Osteocyte (in vitro differentiated cells): Measurements from ENCODE around the gene NPR1. TPM values are rescaled to one million over a fixed set of nuclear protein-coding genes. Genes with fewer than 3 reads are reported as not detected.

Source experiments
- DNase-seq: peaks from one replicate; pipeline ENCODE4 v3.0.0; 2021; ENCODE audit warnings: mixed read lengths; ENCODE audit not compliant: unreplicated experiment; ENCODE audit errors: extremely low spot score
- H3K27ac Mint-ChIP-seq: one replicate; pipeline ENCODE4 v1.8.0; 2021; ENCODE audit warnings: mild to moderate bottlenecking, mixed read lengths; ENCODE audit not compliant: unreplicated experiment
- H3K27me3 Mint-ChIP-seq: one replicate; pipeline ENCODE4 v1.8.0; 2021; ENCODE audit warnings: mixed read lengths; ENCODE audit not compliant: unreplicated experiment
- H3K36me3 Mint-ChIP-seq: one replicate; pipeline ENCODE4 v1.8.0; 2021; ENCODE audit warnings: mixed read lengths; ENCODE audit not compliant: unreplicated experiment
- H3K4me1 Mint-ChIP-seq: one replicate; pipeline ENCODE4 v1.8.0; 2021; ENCODE audit warnings: mixed read lengths; ENCODE audit not compliant: unreplicated experiment
- H3K4me3 Mint-ChIP-seq: one replicate; pipeline ENCODE4 v1.8.0; 2021; ENCODE audit warnings: mild to moderate bottlenecking, moderate library complexity, mixed read lengths; ENCODE audit not compliant: unreplicated experiment
- H3K9me3 Mint-ChIP-seq: one replicate; pipeline ENCODE4 v1.8.0; 2021; ENCODE audit warnings: mixed read lengths; ENCODE audit not compliant: unreplicated experiment
- CTCF ChIP-seq: fragments of 200-600 bp; sonication (generic); IDR thresholded peaks from 2 replicates; pipeline ENCODE4 v1.5.0; 2021; ENCODE audit warnings: antibody characterized with exemption, mild to moderate bottlenecking, moderate library complexity
- total RNA-seq: library from RNA; stranded (reverse); gene quantifications from 2 replicates; pipeline ENCODE4 v1.2.1, GENCODE V29; 2021

NPR1 gene
- total RNA-seq, 1 donor from 2014 or later = 0.16 TPM

DNA sequence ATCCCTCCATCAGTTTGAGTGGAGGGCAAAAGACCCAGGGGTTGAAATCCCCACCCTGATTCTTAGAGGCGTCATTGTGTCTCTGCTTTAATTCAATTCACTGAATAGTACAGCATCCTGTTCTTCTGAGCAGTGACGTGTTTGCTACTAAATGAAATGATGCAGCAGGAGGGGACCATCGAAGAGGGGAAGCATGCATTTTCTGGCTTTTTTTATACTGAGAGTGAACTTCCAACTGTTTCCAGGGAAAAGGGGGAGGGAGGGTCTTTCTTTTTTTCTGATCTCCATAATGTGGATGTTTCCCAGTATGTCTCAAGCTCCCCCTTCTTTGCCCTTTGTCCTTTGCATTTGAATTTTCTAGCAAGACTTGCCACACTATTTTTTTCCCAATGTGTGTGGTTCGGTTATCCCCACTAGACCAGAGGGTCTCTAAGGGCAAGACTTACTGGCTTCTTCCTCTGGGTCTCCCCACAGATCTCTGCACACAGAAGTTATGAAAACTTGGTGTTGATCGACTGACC, 52.0 kb downstream of the NPR1 start:
- no peak for DNase-seq
- no peaks in the 10 kb centered on the region for H3K36me3 Mint-ChIP-seq
- H3K27me3 Mint-ChIP-seq = no peaks in the 10 kb centered on the region
- H3K9me3 Mint-ChIP-seq = no peaks in the 10 kb centered on the region
- H3K27ac Mint-ChIP-seq = no peak overlapping the region
- TF ChIP-seq CTCF = no peak
- peaks cover 29% of the 10 kb centered on the region for H3K4me1 Mint-ChIP-seq
- no peak overlapping the region for H3K4me3 Mint-ChIP-seq

DNA sequence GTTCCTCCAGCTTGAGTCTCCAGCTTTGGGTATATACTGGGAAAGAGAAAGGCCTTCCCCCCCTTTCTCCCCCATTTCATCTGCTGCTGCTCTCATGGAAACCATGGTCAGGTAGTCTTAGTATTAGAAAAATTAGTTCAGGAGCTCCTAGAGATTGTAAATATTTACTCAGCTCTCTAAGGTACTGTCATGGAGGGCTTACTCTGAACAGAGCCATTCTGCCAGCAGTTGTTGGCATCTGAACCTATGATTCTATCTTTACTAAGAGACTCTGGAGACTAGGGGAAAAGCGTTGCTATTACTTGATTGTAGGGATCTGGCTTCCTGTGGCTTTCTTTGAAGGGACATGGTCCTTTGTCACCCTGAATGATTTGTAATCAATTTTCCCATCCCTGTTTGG, 55.5 kb downstream of the NPR1 start:
- Mint-ChIP-seq H3K9me3 (no peaks in the 10 kb centered on the region), H3K27ac (peak overlapping the region; percentile 9), H3K36me3 (no peaks in the 10 kb centered on the region), H3K27me3 (no peaks in the 10 kb centered on the region), H3K4me3 (no peak overlapping the region), H3K4me1 (peaks cover 19% of the 10 kb centered on the region)
- TF ChIP-seq CTCF = no peak
- DNase-seq = no peak

DNA sequence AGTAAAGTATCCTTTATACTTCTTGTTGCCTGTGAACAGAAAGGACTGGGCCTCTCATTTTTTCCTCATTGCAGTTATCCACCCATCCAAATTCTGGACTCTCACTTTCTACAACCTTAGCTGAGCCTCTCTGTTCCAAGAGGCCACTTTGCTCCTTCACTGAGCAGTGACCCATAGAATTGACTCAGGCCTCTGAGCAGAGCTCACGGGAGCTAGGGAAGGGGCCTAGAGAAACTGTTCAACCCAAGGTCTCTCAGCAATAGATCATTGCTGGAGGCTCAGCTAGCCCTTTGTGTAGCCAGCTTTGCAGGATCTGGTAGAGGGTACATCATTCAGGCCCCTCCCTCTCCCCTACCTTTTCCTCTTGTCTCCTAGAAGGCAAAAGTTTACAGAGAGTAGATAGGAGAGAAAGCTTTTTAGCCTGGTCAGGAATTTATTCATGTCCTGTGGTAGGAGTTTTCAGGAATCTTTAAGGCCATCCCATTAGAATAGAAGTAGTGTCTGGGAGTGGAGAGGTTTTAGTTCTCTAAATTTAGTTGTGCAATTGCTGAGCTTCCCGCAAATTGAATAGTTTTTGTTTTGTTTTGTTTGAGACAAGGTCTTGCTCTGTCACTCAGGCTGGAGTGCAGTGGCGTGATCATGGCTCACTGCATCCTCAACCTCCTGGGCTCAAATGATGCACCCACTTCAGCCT, 56.1 kb downstream of the NPR1 start:
- H3K36me3 Mint-ChIP-seq = no peaks in the 10 kb centered on the region
- H3K4me1 Mint-ChIP-seq = peaks cover 14% of the 10 kb centered on the region
- no peak overlapping the region for H3K4me3 Mint-ChIP-seq
- no peak for DNase-seq
- H3K27ac Mint-ChIP-seq = peak overlapping the region; percentile 9
- no peak for TF ChIP-seq CTCF
- H3K27me3 Mint-ChIP-seq = no peaks in the 10 kb centered on the region
- no peaks in the 10 kb centered on the region for H3K9me3 Mint-ChIP-seq

- no peak overlapping the region for H3K27ac Mint-ChIP-seq
These were observed 56.6 kb downstream of the NPR1 start for GRCh38 chr1:153735090-153735420.

More at GRCh38 chr1:153735090-153735420, 56.6 kb downstream of the NPR1 start:
- DNase-seq = no peak
- Mint-ChIP-seq H3K4me1 (peaks cover 8% of the 10 kb centered on the region), H3K36me3 (no peaks in the 10 kb centered on the region), H3K27me3 (no peaks in the 10 kb centered on the region), H3K9me3 (no peaks in the 10 kb centered on the region), H3K4me3 (no peak overlapping the region)
- TF ChIP-seq CTCF = no peak
